Measurements from ENCODE around the gene SKI.

SKI gene

DNA sequence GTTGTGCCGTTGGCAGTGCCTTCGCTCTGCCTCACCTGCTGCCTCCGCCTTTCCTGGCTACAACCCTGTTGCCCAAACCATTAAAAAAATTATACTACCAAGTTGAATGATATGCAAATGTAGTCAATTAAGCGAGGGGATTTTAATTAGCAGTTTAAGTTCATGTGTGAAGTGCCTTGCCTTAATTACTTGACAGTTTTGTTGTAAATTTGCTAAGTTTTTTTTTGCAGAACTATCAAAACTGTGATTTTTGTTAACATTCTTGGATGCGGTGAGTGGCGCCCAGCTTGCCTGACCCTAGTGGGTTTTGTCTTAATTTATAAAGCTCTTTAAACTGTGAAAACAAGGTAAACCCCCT lies 10.9 kb downstream of the SKI start:
- Histone ChIP-seq H3K9ac (ENCODE audit: low read length) (no peak overlapping the region), H3K27me3 (ENCODE audit: insufficient read depth, low read length) (peaks cover 13% of the 10 kb centered on the region), H3K9me3 (ENCODE audit: low read length) (no peaks in the 10 kb centered on the region), H3F3A (ENCODE audit: insufficient read depth, low read length) (no peaks in the 10 kb centered on the region), H3K36me3 (ENCODE audit: insufficient read depth, low read length) (no peaks in the 10 kb centered on the region), H3K9me2 (ENCODE audit: low read depth, low read length) (no peaks in the 10 kb centered on the region), H3K4me2 (ENCODE audit: low read length) (no peak overlapping the region), H3K27ac (ENCODE audit: low read depth, low read length, poor library complexity, severe bottlenecking) (no peak overlapping the region), H3K79me2 (ENCODE audit: insufficient read depth, low read length) (no peaks in the 10 kb centered on the region), H3K4me3 (ENCODE audit: low read depth, low read length, poor library complexity, severe bottlenecking) (no peak overlapping the region), H3K4me1 (ENCODE audit: insufficient read depth, low read length, severe bottlenecking) (no peaks in the 10 kb centered on the region), H4K20me1 (ENCODE audit: insufficient read depth, low read length) (no peaks in the 10 kb centered on the region), H2AFZ (ENCODE audit: low read length) (no peak overlapping the region)
- no peak for TF ChIP-seq EZH2 (IDR thresholded peaks at IDR 0.05; ENCODE audit: borderline replicate concordance, low read length)
- TF ChIP-seq, protein P1, sequence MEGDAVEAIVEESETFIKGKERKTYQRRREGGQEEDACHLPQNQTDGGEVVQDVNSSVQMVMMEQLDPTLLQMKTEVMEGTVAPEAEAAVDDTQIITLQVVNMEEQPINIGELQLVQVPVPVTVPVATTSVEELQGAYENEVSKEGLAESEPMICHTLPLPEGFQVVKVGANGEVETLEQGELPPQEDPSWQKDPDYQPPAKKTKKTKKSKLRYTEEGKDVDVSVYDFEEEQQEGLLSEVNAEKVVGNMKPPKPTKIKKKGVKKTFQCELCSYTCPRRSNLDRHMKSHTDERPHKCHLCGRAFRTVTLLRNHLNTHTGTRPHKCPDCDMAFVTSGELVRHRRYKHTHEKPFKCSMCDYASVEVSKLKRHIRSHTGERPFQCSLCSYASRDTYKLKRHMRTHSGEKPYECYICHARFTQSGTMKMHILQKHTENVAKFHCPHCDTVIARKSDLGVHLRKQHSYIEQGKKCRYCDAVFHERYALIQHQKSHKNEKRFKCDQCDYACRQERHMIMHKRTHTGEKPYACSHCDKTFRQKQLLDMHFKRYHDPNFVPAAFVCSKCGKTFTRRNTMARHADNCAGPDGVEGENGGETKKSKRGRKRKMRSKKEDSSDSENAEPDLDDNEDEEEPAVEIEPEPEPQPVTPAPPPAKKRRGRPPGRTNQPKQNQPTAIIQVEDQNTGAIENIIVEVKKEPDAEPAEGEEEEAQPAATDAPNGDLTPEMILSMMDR (IDR thresholded peaks at IDR 0.05; ENCODE audit: low read length), result no peak

DNA sequence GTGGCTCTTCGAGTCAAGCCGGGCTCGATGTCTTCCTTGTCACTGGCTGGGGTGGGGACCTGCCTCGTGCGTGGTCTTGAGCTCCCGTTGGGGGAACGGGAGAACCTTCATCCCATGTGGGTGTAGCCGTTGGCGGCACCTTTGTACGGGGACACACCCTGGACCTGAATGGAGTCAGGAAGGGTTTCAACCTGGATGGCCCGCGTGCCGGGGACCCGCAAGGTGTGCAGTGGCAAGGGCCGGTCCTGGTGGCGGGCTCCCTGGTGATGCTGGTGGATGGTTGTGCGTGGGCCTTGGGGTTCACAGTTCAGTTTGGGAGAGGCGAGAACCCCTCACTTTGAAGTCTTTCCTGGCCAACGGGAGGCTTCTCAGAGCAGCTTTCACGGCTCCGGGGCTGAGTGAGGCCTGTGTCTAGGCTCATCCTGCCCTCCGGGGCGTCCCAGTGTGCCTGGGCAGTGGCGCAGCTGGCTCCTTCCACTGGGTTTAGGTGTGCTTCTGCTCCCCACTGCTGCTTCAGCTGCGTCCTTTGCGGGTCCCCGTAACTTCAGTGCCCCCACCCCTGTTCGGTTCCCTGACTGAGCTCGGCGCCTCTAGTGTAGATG lies 11.4 kb downstream of the SKI start:
- no peaks in the 10 kb centered on the region for H3K36me3 ChIP-seq (ENCODE audit: insufficient read depth, low read length)
- H3K4me1 ChIP-seq (ENCODE audit: insufficient read depth, low read length, severe bottlenecking), result no peaks in the 10 kb centered on the region
- no peaks in the 10 kb centered on the region for H3K79me2 ChIP-seq (ENCODE audit: insufficient read depth, low read length)

GRCh38 chr1:2240270-2241156 lies 12.4 kb downstream of the SKI start:
- Histone ChIP-seq H3K79me2 (ENCODE audit: insufficient read depth, low read length) (no peaks in the 10 kb centered on the region), H4K20me1 (ENCODE audit: insufficient read depth, low read length) (no peaks in the 10 kb centered on the region), H3K27me3 (ENCODE audit: insufficient read depth, low read length) (peaks cover 13% of the 10 kb centered on the region), H3K27ac (ENCODE audit: low read depth, low read length, poor library complexity, severe bottlenecking) (no peak overlapping the region), H3K36me3 (ENCODE audit: insufficient read depth, low read length) (no peaks in the 10 kb centered on the region), H3K9me2 (ENCODE audit: low read depth, low read length) (no peaks in the 10 kb centered on the region), H3F3A (ENCODE audit: insufficient read depth, low read length) (no peaks in the 10 kb centered on the region), H3K4me3 (ENCODE audit: low read depth, low read length, poor library complexity, severe bottlenecking) (no peak overlapping the region), H2AFZ (ENCODE audit: low read length) (no peak overlapping the region), H3K9me3 (ENCODE audit: low read length) (no peaks in the 10 kb centered on the region), H3K4me2 (ENCODE audit: low read length) (no peak overlapping the region), H3K9ac (ENCODE audit: low read length) (no peak overlapping the region), H3K4me1 (ENCODE audit: insufficient read depth, low read length, severe bottlenecking) (no peaks in the 10 kb centered on the region)
- TF ChIP-seq, protein P1 (IDR thresholded peaks at IDR 0.05; ENCODE audit: low read length), result no peak
- TF ChIP-seq EZH2 (IDR thresholded peaks at IDR 0.05; ENCODE audit: borderline replicate concordance, low read length), result no peak

More for the DNA sequence above, 11.4 kb downstream of the SKI start:
- TF ChIP-seq, protein P1 (IDR thresholded peaks at IDR 0.05; ENCODE audit: low read length), result no peak
- TF ChIP-seq EZH2 (IDR thresholded peaks at IDR 0.05; ENCODE audit: borderline replicate concordance, low read length), result no peak
- no peak overlapping the region for H3K4me3 ChIP-seq (ENCODE audit: low read depth, low read length, poor library complexity, severe bottlenecking)
- no peak overlapping the region for H3K9ac ChIP-seq (ENCODE audit: low read length)
- no peaks in the 10 kb centered on the region for H3K9me2 ChIP-seq (ENCODE audit: low read depth, low read length)
- peaks cover 13% of the 10 kb centered on the region for H3K27me3 ChIP-seq (ENCODE audit: insufficient read depth, low read length)
- no peaks in the 10 kb centered on the region for H4K20me1 ChIP-seq (ENCODE audit: insufficient read depth, low read length)
- no peaks in the 10 kb centered on the region for H3F3A ChIP-seq (ENCODE audit: insufficient read depth, low read length)
- H3K9me3 ChIP-seq (ENCODE audit: low read length), result no peaks in the 10 kb centered on the region
- H2AFZ ChIP-seq (ENCODE audit: low read length), result no peak overlapping the region
- no peak overlapping the region for H3K27ac ChIP-seq (ENCODE audit: low read depth, low read length, poor library complexity, severe bottlenecking)
- no peak overlapping the region for H3K4me2 ChIP-seq (ENCODE audit: low read length)

Measured in OCI-LY1 (cell line).